Neural progenitor cell (in vitro differentiated cells): ENCODE data around the gene UBR3. TPM values are rescaled to one million over a fixed set of nuclear protein-coding genes. Genes with fewer than 3 reads are reported as not detected.
A peak's percentile ranks its signal among the peaks of the same experiment; 100 is the strongest.
"Not testable (repeated sequence)": the region's sequence is repeated elsewhere in the genome, so short reads cannot be mapped to it uniquely, and the experiment has no call there.

ENCODE experiments used
- DNase-seq: peaks from one replicate; pipeline ENCODE4 v3.0.0-alpha.2; 2016; ENCODE audit warnings: low spot score
- H2AFZ ChIP-seq: fragments of 200-600 bp; sonication (generic); replicated peaks from 2 replicates; pipeline ENCODE4 v1.6.1; 2016; ENCODE audit warnings: antibody characterized with exemption
- H3F3A ChIP-seq: fragments of 200-600 bp; sonication (generic); 2 replicates; pipeline ENCODE4 v1.6.1; 2016; ENCODE audit warnings: antibody characterized with exemption, low read depth
- H3K27ac ChIP-seq: fragments of 200-600 bp; sonication (generic); 2 replicates; pipeline ENCODE4 v1.5.1; 2016; ENCODE audit warnings: mild to moderate bottlenecking
- H3K27me3 ChIP-seq: fragments of 200-600 bp; sonication (generic); 2 replicates; pipeline ENCODE4 v1.6.1; 2016; ENCODE audit warnings: mild to moderate bottlenecking, moderate library complexity
- H3K36me3 ChIP-seq: fragments of 200-600 bp; sonication (generic); 2 replicates; pipeline ENCODE4 v1.5.1; 2016
- H3K4me1 ChIP-seq: fragments of 200-600 bp; sonication (generic); 2 replicates; pipeline ENCODE4 v1.6.1; 2016; ENCODE audit warnings: mixed run types
- H3K4me2 ChIP-seq: fragments of 200-600 bp; sonication (generic); 2 replicates; pipeline ENCODE4 v1.6.1; 2016
- H3K4me3 ChIP-seq: fragments of 200-600 bp; sonication (generic); 2 replicates; pipeline ENCODE4 v1.5.1; 2016
- H3K79me2 ChIP-seq: fragments of 200-600 bp; sonication (generic); 2 replicates; pipeline ENCODE4 v1.6.1; 2016; ENCODE audit warnings: low read depth
- H3K9ac ChIP-seq: fragments of 200-600 bp; sonication (generic); 2 replicates; pipeline ENCODE4 v1.6.1; 2016
- H3K9me3 ChIP-seq: fragments of 200-600 bp; sonication (generic); 2 replicates; pipeline ENCODE4 v1.5.1; 2016; ENCODE audit warnings: low read depth
- H4K20me1 ChIP-seq: fragments of 200-600 bp; sonication (generic); 2 replicates; pipeline ENCODE4 v1.6.1; 2016; ENCODE audit warnings: low read depth
- H3K27ac Mint-ChIP-seq: 3 replicates; pipeline ENCODE4 v1.8.0; 2021; ENCODE audit warnings: mixed read lengths
- H3K27me3 Mint-ChIP-seq: 2 replicates; pipeline ENCODE4 v1.8.0; 2022; ENCODE audit warnings: low read depth, mild to moderate bottlenecking, inconsistent platforms, moderate library complexity, mixed read lengths; ENCODE audit not compliant: insufficient read depth
- H3K36me3 Mint-ChIP-seq: 3 replicates; pipeline ENCODE4 v1.8.0; 2021; ENCODE audit warnings: mixed read lengths
- H3K4me1 Mint-ChIP-seq: 3 replicates; pipeline ENCODE4 v1.8.0; 2021; ENCODE audit warnings: mixed read lengths
- H3K4me3 Mint-ChIP-seq: 3 replicates; pipeline ENCODE4 v1.8.0; 2021; ENCODE audit warnings: mild to moderate bottlenecking, moderate library complexity, mixed read lengths
- H3K9me3 Mint-ChIP-seq: 3 replicates; pipeline ENCODE4 v1.8.0; 2020; ENCODE audit warnings: mixed read lengths
- EZH2 ChIP-seq: fragments of 200-600 bp; sonication (generic); IDR thresholded peaks from 2 replicates; pipeline ENCODE4 v1.6.1; 2017; ENCODE audit warnings: antibody characterized with exemption, mild to moderate bottlenecking, moderate library complexity
- small RNA-seq: library from RNA; depleted of rRNA; stranded (forward); fragments of <200 nt; gene quantifications from one replicate; pipeline ENCODE3, GENCODE V24; 2015
- total RNA-seq: library from RNA; depleted of rRNA; stranded (reverse); fragments of >200 nt; gene quantifications from 2 replicates; pipeline ENCODE4 v1.2.3, GENCODE V29; 2015; ENCODE audit warnings: low replicate concordance
- TF ChIP-seq, protein P1 (sequence below): fragments of 200-600 bp; sonication (generic); IDR thresholded peaks from 2 replicates; pipeline ENCODE4 v1.5.1; 2017; ENCODE audit warnings: antibody characterized with exemption, mild to moderate bottlenecking

UBR3 gene
- total RNA-seq, 1 donor from 2014 or later = 31.7 TPM

DNA sequence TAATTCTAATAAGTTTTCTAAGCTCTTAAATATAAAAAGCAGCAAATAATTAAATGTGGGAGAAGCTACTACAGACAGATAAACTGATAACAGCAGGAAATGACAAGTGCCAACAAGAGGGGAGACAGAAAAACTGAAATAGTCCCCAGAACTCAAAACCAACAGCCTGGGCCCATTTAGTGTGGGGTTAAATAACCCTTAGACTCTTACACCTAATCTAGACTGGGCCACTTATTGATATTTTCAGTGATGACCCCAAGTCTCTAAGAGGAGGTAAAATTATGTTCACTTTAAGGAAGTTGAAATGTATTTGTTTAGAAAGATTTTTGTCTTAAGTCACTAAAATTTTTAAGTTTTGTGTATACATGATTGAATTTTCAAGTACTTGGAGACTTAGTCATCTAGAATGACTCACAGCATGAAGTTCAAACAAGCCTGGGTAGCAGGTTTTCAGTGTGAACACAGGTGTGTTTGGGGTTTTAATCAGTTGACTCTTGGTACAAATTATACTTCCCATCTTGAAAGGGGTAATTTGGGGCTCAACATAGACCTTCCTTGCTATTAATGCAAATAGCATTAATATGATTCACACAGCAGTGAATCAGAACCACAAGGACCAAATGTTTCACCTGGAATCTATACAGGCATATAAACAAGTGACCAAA lies 295.8 kb downstream of the UBR3 start:
- peaks cover 6% of the 10 kb centered on the region for H3K4me1 Mint-ChIP-seq
- Histone ChIP-seq H4K20me1 (no peaks in the 10 kb centered on the region), H3K9me3 (no peaks in the 10 kb centered on the region), H3K27ac (no peak overlapping the region), H3F3A (no peaks in the 10 kb centered on the region), H3K9ac (no peak overlapping the region), H3K27me3 (no peaks in the 10 kb centered on the region), H3K79me2 (no peaks in the 10 kb centered on the region), H3K4me2 (no peak overlapping the region), H3K36me3 (no peaks in the 10 kb centered on the region), H2AFZ (no peak overlapping the region), H3K4me3 (no peak overlapping the region), H3K4me1 (no peaks in the 10 kb centered on the region)
- no peak for DNase-seq
- H3K4me3 Mint-ChIP-seq = no peak overlapping the region
- peaks cover 20% of the 10 kb centered on the region for H3K9me3 Mint-ChIP-seq
- no peak overlapping the region for H3K27ac Mint-ChIP-seq
- TF ChIP-seq, protein P1, sequence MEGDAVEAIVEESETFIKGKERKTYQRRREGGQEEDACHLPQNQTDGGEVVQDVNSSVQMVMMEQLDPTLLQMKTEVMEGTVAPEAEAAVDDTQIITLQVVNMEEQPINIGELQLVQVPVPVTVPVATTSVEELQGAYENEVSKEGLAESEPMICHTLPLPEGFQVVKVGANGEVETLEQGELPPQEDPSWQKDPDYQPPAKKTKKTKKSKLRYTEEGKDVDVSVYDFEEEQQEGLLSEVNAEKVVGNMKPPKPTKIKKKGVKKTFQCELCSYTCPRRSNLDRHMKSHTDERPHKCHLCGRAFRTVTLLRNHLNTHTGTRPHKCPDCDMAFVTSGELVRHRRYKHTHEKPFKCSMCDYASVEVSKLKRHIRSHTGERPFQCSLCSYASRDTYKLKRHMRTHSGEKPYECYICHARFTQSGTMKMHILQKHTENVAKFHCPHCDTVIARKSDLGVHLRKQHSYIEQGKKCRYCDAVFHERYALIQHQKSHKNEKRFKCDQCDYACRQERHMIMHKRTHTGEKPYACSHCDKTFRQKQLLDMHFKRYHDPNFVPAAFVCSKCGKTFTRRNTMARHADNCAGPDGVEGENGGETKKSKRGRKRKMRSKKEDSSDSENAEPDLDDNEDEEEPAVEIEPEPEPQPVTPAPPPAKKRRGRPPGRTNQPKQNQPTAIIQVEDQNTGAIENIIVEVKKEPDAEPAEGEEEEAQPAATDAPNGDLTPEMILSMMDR = no peak
- H3K36me3 Mint-ChIP-seq = peaks cover 5% of the 10 kb centered on the region
- H3K27me3 Mint-ChIP-seq = no peaks in the 10 kb centered on the region

GRCh38 chr2:170123593-170123992 lies 296.3 kb downstream of the UBR3 start:
- H3K4me1 ChIP-seq = no peaks in the 10 kb centered on the region
- no peaks in the 10 kb centered on the region for H3K27me3 ChIP-seq
- DNase-seq = no peak
- no peaks in the 10 kb centered on the region for H4K20me1 ChIP-seq
- no peak overlapping the region for H3K4me2 ChIP-seq
- peaks cover 6% of the 10 kb centered on the region for H3K4me1 Mint-ChIP-seq
- H3K79me2 ChIP-seq = no peaks in the 10 kb centered on the region
- H2AFZ ChIP-seq = no peak overlapping the region
- peaks cover 5% of the 10 kb centered on the region for H3K36me3 Mint-ChIP-seq
- peaks cover 20% of the 10 kb centered on the region for H3K9me3 Mint-ChIP-seq
- no peak overlapping the region for H3K27ac Mint-ChIP-seq
- no peaks in the 10 kb centered on the region for H3K27me3 Mint-ChIP-seq
- no peak overlapping the region for H3K9ac ChIP-seq
- H3K4me3 ChIP-seq = no peak overlapping the region
- no peaks in the 10 kb centered on the region for H3F3A ChIP-seq
- no peaks in the 10 kb centered on the region for H3K9me3 ChIP-seq
- no peaks in the 10 kb centered on the region for H3K36me3 ChIP-seq
- H3K27ac ChIP-seq = no peak overlapping the region
- TF ChIP-seq EZH2 = no peak
- H3K4me3 Mint-ChIP-seq = no peak overlapping the region

DNA sequence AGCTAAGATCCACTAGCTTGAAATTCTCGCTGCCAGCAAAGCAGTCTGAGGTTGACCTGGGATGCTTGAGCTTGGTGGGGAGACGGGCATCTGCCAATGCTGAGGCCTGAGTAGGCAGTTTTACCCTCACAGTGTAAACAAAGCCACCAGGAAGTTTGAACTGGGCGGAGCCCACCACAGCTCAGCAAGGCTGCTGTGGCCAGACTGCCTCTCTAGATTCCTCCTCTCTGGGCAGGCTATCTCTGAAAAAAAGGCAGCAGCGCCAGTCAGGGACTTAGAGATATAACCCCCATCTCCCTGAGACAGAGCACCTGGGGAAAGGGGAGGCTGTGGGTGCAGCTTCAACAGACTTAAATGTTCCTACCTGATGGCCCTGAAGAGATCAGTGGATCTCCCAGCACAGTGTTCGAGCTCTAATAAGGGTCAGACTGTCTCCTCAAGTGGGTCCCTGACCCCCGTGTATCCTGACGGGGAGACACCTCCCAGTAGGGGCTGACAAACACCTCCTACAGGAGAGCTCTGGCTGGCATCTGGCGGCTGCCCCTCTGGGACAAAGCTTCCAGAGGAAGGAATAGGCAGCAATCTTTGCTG lies 299.0 kb downstream of the UBR3 start:
- not testable (repeated sequence) for H3K36me3 ChIP-seq, H3K79me2 ChIP-seq, H4K20me1 ChIP-seq, H3K4me3 Mint-ChIP-seq, H3K9ac ChIP-seq, H3K4me1 ChIP-seq, H3K36me3 Mint-ChIP-seq, H3F3A ChIP-seq, H3K4me3 ChIP-seq, H3K27ac Mint-ChIP-seq, H3K27ac ChIP-seq, H3K27me3 Mint-ChIP-seq, H3K27me3 ChIP-seq, DNase-seq, H3K9me3 ChIP-seq, H3K4me2 ChIP-seq, H3K4me1 Mint-ChIP-seq
- peaks cover 19% of the 10 kb centered on the region for H3K9me3 Mint-ChIP-seq
- peak overlapping the region; percentile 79 for H2AFZ ChIP-seq

Small RNAs within 50 kb of the gene (small RNA-seq; reads per million reads assigned to genes)
- not detected for gene RNU6-1006P

Other genes starting within 250 kb of the UBR3 start
- 50.0 and 88.4 TPM in 2 replicates for gene PPIG, start 243.1 kb upstream of the UBR3 start, total RNA-seq
- 1.2 and 2.5 TPM in 2 replicates for gene CFAP210, start 133.0 kb upstream of the UBR3 start, total RNA-seq
- gene PHOSPHO2, start 133.0 kb upstream of the UBR3 start, total RNA-seq = 9.2 and 16.8 TPM in 2 replicates
- 72.4 and 107 TPM in 2 replicates for gene KLHL23, start 93.6 kb upstream of the UBR3 start, total RNA-seq
- gene SSB, start 28.6 kb upstream of the UBR3 start, total RNA-seq = 198 and 296 TPM in 2 replicates
- 98.5 and 146 TPM in 2 replicates for gene METTL5, start 2.5 kb upstream of the UBR3 start, total RNA-seq